A549 (cell line): Measurements from ENCODE around the gene DIAPH1. TPM values are rescaled to one million over a fixed set of nuclear protein-coding genes. Genes with fewer than 3 reads are reported as not detected.
A peak's percentile ranks its signal among the peaks of the same experiment; 100 is the strongest.

ENCODE experiments used
- ATAC-seq, 2 experiments: fragments of 200-7000 bp in 1 of 2; fragments of >200 bp in 1 of 2; cut with Nextera tagmentation in 1 of 2; cut with Tn5 transposase in 1 of 2; 3 replicates each; pipeline versions ENCODE4 v1.8.0 to v1.9.1; 2018 to 2020; ENCODE audit warnings: mild to moderate bottlenecking in 1 of 2, moderate library complexity in 1 of 2
- CTCF ChIA-PET: fragments of 300-600 bp; sonication (Branson Sonifier 250); formaldehyde crosslinking; extraction: SDS; loops from one replicate; lab custom pipeline; 2021; ENCODE audit warnings: antibody characterized with exemption, inconsistent platforms; lab: Yijun Ruan, JAX
- POLR2A ChIA-PET: fragments of 350-600 bp; formaldehyde crosslinking; extraction: SDS; loops from one replicate; lab custom pipeline; 2021; ENCODE audit warnings: antibody characterized with exemption, inconsistent platforms; lab: Yijun Ruan, JAX
- DNase-seq, 2 experiments: peaks; one replicate each; pipeline versions ENCODE4 v3.0.0 to v3.0.0-alpha.2; 2011 to 2016; ENCODE audit warnings: low read depth in 1 of 2, low spot score in 1 of 2
- FAIRE-seq: peaks from 2 replicates; lab custom pipeline; 2011; peaks lifted over from hg19 to GRCh38; lab: Jason Lieb, UNC
- H3K27ac ChIP-seq, 2 experiments: fragments of >200 bp; sonication (Bioruptor Twin); formaldehyde crosslinking; 3 replicates each; pipeline ENCODE4 v1.5.1; 2016 to 2017
- H3K4me1 ChIP-seq: fragments of >200 bp; sonication (Bioruptor Twin); formaldehyde crosslinking; 3 replicates; pipeline ENCODE4 v1.6.1; 2016
- H3K4me2 ChIP-seq: fragments of >200 bp; sonication (Bioruptor Twin); formaldehyde crosslinking; 3 replicates; pipeline ENCODE4 v1.6.1; 2016
- H3K4me3 ChIP-seq: fragments of >200 bp; sonication (Bioruptor Twin); formaldehyde crosslinking; 3 replicates; pipeline ENCODE4 v1.5.1; 2016
- H3K9me3 ChIP-seq: fragments of >200 bp; sonication (Bioruptor Twin); formaldehyde crosslinking; 3 replicates; pipeline ENCODE4 v1.6.1; 2016
- CBX8 ChIP-seq: fragments of 200-600 bp; sonication (generic); IDR thresholded peaks from 2 replicates; pipeline ENCODE4 v1.6.1; 2016
- EHF ChIP-seq: fragments of 250-450 bp; sonication (Bioruptor Pico); IDR thresholded peaks from 2 replicates; pipeline ENCODE4 v1.5.0; 2020; ENCODE audit warnings: mild to moderate bottlenecking
- ESRRA ChIP-seq: fragments of 150-350 bp; IDR thresholded peaks from 2 replicates; pipeline ENCODE4 v1.6.1; 2014; ENCODE audit warnings: mild to moderate bottlenecking, low read length, borderline replicate concordance
- FOSB ChIP-seq: fragments of 250-450 bp; sonication (Bioruptor Pico); IDR thresholded peaks from 2 replicates; pipeline ENCODE4 v1.5.0; 2020; ENCODE audit warnings: mild to moderate bottlenecking, moderate library complexity
- FOSL2 ChIP-seq, 2 experiments: fragments of 450-650 bp in 1 of 2; fragments of >200 bp in 1 of 2; sonication (Bioruptor Twin) in 1 of 2; formaldehyde crosslinking; IDR thresholded peaks; 2 replicates each; pipeline versions ENCODE4 v1.5.0 to v1.6.1; 2016 to 2020; ENCODE audit warnings: mild to moderate bottlenecking in 1 of 2, moderate library complexity in 1 of 2
- FOXS1 ChIP-seq: fragments of 250-450 bp; sonication (Bioruptor Pico); IDR thresholded peaks from 2 replicates; pipeline ENCODE4 v1.5.0; 2020; ENCODE audit warnings: mild to moderate bottlenecking, moderate library complexity
- HDAC2 ChIP-seq: fragments of 200-600 bp; sonication (generic); IDR thresholded peaks from 2 replicates; pipeline ENCODE4 v1.6.1; 2016
- JUN ChIP-seq, 2 experiments: fragments of >200 bp; sonication (Bioruptor Twin); formaldehyde crosslinking; IDR thresholded peaks; 2 replicates in 1 of 2; 3 replicates in 1 of 2; pipeline ENCODE4 v1.6.1; 2016 to 2017
- KDM5A ChIP-seq: fragments of 200-600 bp; sonication (generic); IDR thresholded peaks from 2 replicates; pipeline ENCODE4 v1.6.1; 2016; ENCODE audit warnings: antibody characterized with exemption, mild to moderate bottlenecking
- MAFK ChIP-seq: fragments of 450-650 bp; IDR thresholded peaks from 2 replicates; pipeline ENCODE4 v1.6.1; 2014; ENCODE audit not compliant: partially characterized antibody
- NPAS2 ChIP-seq: fragments of 250-450 bp; sonication (Bioruptor Pico); IDR thresholded peaks from 2 replicates; pipeline ENCODE4 v1.8.0; 2022; ENCODE audit warnings: mild to moderate bottlenecking, moderate library complexity, borderline replicate concordance
- POLR2A ChIP-seq: IDR thresholded peaks from 2 replicates; pipeline ENCODE4 v1.6.1; 2012; ENCODE audit warnings: mild to moderate bottlenecking, low read length
- RARB ChIP-seq: fragments of 250-450 bp; sonication (Bioruptor Pico); IDR thresholded peaks from 2 replicates; pipeline ENCODE4 v1.8.0; 2021; ENCODE audit warnings: mild to moderate bottlenecking, moderate library complexity
- RCOR1 ChIP-seq: fragments of 150-350 bp; IDR thresholded peaks from 2 replicates; pipeline ENCODE4 v1.6.1; 2014; ENCODE audit warnings: antibody characterized with exemption, low read length, low read depth
- TFCP2L1 ChIP-seq: fragments of 250-450 bp; sonication (Bioruptor Pico); IDR thresholded peaks from 2 replicates; pipeline ENCODE4 v1.5.0; 2021; ENCODE audit warnings: mild to moderate bottlenecking
- TP53 ChIP-seq: fragments of 250-450 bp; sonication (Bioruptor Pico); IDR thresholded peaks from 2 replicates; pipeline ENCODE4 v1.5.0; 2021; ENCODE audit warnings: mild to moderate bottlenecking, moderate library complexity
- ZC3H11A ChIP-seq: fragments of 450-650 bp; IDR thresholded peaks from 2 replicates; pipeline ENCODE4 v1.6.1; 2014; ENCODE audit warnings: antibody characterized with exemption, mild to moderate bottlenecking
- ZFP36 ChIP-seq: fragments of 450-650 bp; IDR thresholded peaks from 2 replicates; pipeline ENCODE4 v1.6.1; 2014; ENCODE audit warnings: borderline replicate concordance; ENCODE audit not compliant: partially characterized antibody
- WGBS: methylation state at CpG from one replicate; pipeline ENCODE4 v1.1.6; 2017; ENCODE audit errors: missing lambda C conversion rate; 5-methylcytosine and 5-hydroxymethylcytosine counted together
- polyA plus RNA-seq, 4 experiments: library from polyadenylated mRNA; depleted of rRNA in 3 of 4; stranded (reverse); fragments of >200 nt; fragmentation: RNase III in 1 of 4; extraction: RNeasy Plus Mini Kit Qiagen cat#74134 plus additional on column Dnase treatment in 1 of 4; gene quantifications; 2 replicates in 3 of 4; 3 replicates in 1 of 4; pipeline ENCODE4 v1.2.3, GENCODE V29; 2011 to 2017
- TF ChIP-seq, protein P1 (sequence below): fragments of 150-350 bp; IDR thresholded peaks from 2 replicates; pipeline ENCODE4 v1.6.1; 2014; ENCODE audit warnings: low read depth, mild to moderate bottlenecking, low read length
- TF ChIP-seq, protein P2 (sequence below): fragments of 200-600 bp; sonication (generic); IDR thresholded peaks from 2 replicates; pipeline ENCODE4 v1.6.1; 2016; ENCODE audit warnings: antibody characterized with exemption, mild to moderate bottlenecking, moderate library complexity
- TF ChIP-seq, protein P3 (sequence below): IDR thresholded peaks from 2 replicates; pipeline ENCODE4 v1.6.1; 2012
- TF ChIP-seq, protein P4 (sequence below): fragments of 450-650 bp; IDR thresholded peaks from 2 replicates; pipeline ENCODE4 v1.6.1; 2014; ENCODE audit warnings: antibody characterized with exemption

Gene DIAPH1
- polyA plus RNA-seq, 2 of the 4 experiments (the other 2 are of a cell fraction), result 53.4 to 59.8 TPM

DNA sequence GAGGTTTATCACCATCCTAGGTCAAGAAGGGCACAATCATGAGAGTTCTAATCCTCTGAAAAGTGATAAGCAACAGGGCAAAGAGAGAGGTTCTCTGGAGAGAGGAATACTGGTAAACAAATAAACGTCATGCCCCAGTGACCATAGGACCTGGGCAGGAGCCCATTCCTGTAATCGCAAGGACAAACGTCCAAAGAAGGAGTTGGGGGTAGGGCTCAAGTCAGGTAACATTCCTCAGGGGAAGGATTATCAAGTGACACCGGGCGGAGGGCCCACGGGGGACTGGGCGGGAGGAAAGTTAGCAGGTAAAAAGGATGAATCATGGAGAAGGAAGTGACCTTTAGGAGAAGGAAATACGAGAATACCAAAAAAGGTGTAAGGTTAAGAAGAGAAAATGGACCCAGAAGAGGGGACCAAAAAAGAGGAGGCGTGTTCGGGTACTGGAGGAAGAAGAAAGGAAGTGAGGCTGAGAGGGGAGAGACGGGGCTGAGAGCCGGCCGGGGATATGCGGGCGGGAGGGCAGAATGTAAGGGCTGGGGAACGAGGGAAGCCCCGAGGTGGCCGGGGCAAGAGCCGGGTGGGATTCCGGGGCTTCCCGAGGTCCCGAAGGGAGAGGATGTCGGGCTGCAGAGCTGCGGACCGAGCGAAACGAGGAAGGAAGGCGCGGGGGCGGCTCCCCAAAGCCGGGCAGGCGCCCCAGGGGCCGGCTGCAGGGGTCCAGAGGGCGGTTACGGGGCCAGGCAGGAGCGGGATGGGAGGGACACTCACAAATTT, 583 bp downstream of the DIAPH1 start:
- TF ChIP-seq FOSL2 (IDR thresholded peaks at IDR 0.05) (no peak), FOSL2 (CRISPR knock-in tag; IDR thresholded peaks at IDR 0.05) (no peak), ZC3H11A (no peak), NPAS2 (no peak), TFCP2L1 (CRISPR knock-in tag) (0 out of 2 replicates have a peak, but pooled peaks have one; percentile 34), JUN (IDR thresholded peaks at IDR 0.05) (no peak)
- TF ChIP-seq, protein P1, sequence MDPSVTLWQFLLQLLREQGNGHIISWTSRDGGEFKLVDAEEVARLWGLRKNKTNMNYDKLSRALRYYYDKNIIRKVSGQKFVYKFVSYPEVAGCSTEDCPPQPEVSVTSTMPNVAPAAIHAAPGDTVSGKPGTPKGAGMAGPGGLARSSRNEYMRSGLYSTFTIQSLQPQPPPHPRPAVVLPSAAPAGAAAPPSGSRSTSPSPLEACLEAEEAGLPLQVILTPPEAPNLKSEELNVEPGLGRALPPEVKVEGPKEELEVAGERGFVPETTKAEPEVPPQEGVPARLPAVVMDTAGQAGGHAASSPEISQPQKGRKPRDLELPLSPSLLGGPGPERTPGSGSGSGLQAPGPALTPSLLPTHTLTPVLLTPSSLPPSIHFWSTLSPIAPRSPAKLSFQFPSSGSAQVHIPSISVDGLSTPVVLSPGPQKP, result no peak
- CTCF ChIA-PET, result interaction anchor here (0.6 to 20.4 kb wide), 30 partner anchors 7 to 1070 kb away, joined by 3 to 303 read pairs (median 4); partner anchors contain the start of genes FCHSD1, HDAC3, PCDHB14 and PCDHB15
- H3K4me1 ChIP-seq, result peaks cover 21% of the 10 kb centered on the region
- H3K9me3 ChIP-seq, result no peaks in the 10 kb centered on the region
- POLR2A ChIA-PET, result interaction anchor here (1.1 to 3.0 kb wide), 4 partner anchors 18 to 298 kb away, joined by 3 to 33 read pairs (median 12); partner anchors contain the start of genes HDAC3, RELL2 and TAF7
- DNase-seq (peak; percentile 55 to 78), FAIRE-seq (no peak), ATAC-seq (peak; percentile 63)
- peak overlapping the region; percentile 99 for H3K4me3 ChIP-seq
- 2% methylated on average over 31 of the region's 36 CpGs for WGBS
- peak overlapping the region; percentile 95 to 98 for H3K27ac ChIP-seq
- peak overlapping the region; percentile 74 for H3K4me2 ChIP-seq

DNA sequence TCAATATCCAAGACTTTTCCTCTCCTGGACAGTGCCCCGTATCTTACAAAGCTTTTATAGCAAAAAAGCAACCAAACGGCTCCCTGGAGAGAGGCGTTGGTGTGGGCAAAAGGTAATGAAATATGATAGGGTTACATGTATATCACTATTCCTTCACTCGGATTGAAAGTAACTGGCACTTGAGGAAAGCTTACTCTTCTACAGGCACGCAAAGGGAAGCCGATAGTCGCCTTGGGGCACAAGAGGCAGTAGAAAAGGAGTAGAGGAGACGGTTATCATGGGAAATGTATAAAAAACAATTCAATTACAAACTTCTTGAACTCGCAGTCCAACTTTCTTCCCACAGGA, 1.1 kb downstream of the DIAPH1 start:
- H3K4me2 ChIP-seq, result peak overlapping the region; percentile 74
- no peaks in the 10 kb centered on the region for H3K9me3 ChIP-seq
- peak overlapping the region; percentile 99 for H3K4me3 ChIP-seq
- no peak for FAIRE-seq
- TF ChIP-seq FOXS1 (CRISPR knock-in tag) (no peak), ESRRA (no peak), MAFK (no peak), KDM5A (no peak), FOSB (CRISPR knock-in tag) (no peak)
- ChIA-PET POLR2A (interaction anchor here (1.1 to 3.0 kb wide), 3 partner anchors 19 to 297 kb away, joined by 3 to 33 read pairs (median 4); partner anchors contain the start of genes HDAC3, RELL2 and TAF7), CTCF (interaction anchor here (0.9 to 20.4 kb wide), 7 partner anchors 8 to 490 kb away, joined by 3 to 303 read pairs (median 18); no protein-coding TSS in a partner anchor)
- H3K4me1 ChIP-seq, result peaks cover 23% of the 10 kb centered on the region
- no peak for ATAC-seq
- no peak for DNase-seq
- 27% methylated on average over 9 of the region's 9 CpGs for WGBS
- peak overlapping the region; percentile 95 to 98; a peak in 5 of 6 replicates for H3K27ac ChIP-seq

DNA sequence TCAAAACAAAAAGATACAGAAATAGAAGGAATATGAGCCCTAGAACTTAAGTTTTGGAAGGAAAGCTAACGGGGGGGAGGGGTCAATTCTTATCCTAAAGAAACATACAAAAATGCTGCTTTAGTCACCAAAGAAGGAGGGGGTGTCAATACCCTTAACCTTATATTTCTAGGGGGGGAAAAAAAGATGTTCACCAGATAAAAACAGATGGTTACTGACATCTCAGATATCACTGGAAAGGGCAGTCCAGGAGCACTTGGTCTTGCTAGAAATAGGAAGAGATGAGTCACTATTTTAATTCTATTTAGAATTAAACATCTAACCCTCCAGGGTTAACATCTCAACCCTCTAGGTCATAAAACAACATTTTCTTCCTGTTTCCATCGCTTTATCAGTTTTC, 1.7 kb downstream of the DIAPH1 start:
- no peak for FAIRE-seq
- Histone ChIP-seq H3K9me3 (no peaks in the 10 kb centered on the region), H3K4me3 (peak overlapping the region; percentile 99), H3K27ac (no peak overlapping the region), H3K4me2 (peak overlapping the region; percentile 74), H3K4me1 (peaks cover 23% of the 10 kb centered on the region)
- CTCF ChIA-PET, result interaction anchor here (0.5 to 20.4 kb wide), 9 partner anchors 8 to 490 kb away, joined by 3 to 303 read pairs (median 5); no protein-coding TSS in a partner anchor
- POLR2A ChIA-PET, result interaction anchor here (1.1 kb wide), 1 partner anchor 20 kb away, joined by 4 read pairs; the partner anchor contains the start of genes HDAC3 and RELL2
- WGBS, result 87% methylated on average over 2 of the region's 2 CpGs
- TF ChIP-seq RCOR1 (no peak), FOSL2 (IDR thresholded peaks at IDR 0.05) (no peak), FOSL2 (CRISPR knock-in tag; IDR thresholded peaks at IDR 0.05) (peak; percentile 52; the same call in 1 of the 2 replicates)
- no peak for DNase-seq
- ATAC-seq, result no peak

DNA sequence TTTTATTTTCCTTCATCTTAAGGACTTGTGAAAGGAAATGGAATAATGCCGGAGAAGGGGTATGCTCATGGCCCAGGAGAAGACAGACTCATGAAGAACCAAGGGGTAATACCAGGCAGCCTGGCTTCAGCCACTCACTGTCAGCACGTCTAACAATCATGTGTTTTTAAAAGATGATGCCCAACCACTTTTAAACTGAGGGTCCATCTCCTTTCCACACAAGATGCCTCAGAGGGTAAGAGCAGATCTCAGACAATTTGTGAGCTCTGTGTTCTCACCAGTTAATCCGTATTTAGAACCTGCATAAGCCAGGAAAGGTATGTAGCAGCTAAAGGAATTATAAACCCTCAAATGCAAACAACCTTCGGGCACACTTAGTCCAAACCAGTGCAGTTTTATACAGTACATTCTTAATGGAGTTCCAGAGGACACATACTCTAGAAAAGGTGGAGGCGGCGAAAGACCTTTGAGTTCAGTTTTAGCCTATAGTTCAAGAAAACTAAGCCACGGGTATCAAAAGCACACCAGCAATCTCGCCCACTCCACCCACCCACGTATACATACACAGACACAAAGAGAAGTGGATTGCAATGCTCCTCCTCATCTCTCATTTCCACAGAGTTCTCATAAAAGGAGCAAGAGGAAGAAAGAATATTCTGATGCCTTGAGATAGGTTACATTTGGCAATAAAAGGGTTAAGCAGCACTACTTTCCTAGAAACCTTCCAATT, 2.6 kb downstream of the DIAPH1 start:
- Histone ChIP-seq H3K4me1 (peaks cover 23% of the 10 kb centered on the region), H3K4me3 (no peak overlapping the region), H3K27ac (no peak overlapping the region), H3K4me2 (peak overlapping the region; percentile 74; the same call in 2 of the 3 replicates), H3K9me3 (no peaks in the 10 kb centered on the region)
- ChIA-PET POLR2A (interaction anchor here (1.1 kb wide), 1 partner anchor 21 kb away, joined by 4 read pairs; the partner anchor contains the start of genes HDAC3 and RELL2), CTCF (interaction anchor here (1.1 to 20.4 kb wide), 3 partner anchors 8 to 25 kb away, joined by 5 to 303 read pairs (median 56); no protein-coding TSS in a partner anchor)
- ATAC-seq (no peak), FAIRE-seq (no peak), DNase-seq (no peak)
- 85% methylated on average over 9 of the region's 9 CpGs for WGBS
- TF ChIP-seq ZFP36 (no peak), FOSB (CRISPR knock-in tag) (no peak), HDAC2 (no peak), EHF (CRISPR knock-in tag) (no peak), RARB (CRISPR knock-in tag) (no peak), CBX8 (no peak), POLR2A (no peak), TP53 (no peak)
- TF ChIP-seq, protein P2, sequence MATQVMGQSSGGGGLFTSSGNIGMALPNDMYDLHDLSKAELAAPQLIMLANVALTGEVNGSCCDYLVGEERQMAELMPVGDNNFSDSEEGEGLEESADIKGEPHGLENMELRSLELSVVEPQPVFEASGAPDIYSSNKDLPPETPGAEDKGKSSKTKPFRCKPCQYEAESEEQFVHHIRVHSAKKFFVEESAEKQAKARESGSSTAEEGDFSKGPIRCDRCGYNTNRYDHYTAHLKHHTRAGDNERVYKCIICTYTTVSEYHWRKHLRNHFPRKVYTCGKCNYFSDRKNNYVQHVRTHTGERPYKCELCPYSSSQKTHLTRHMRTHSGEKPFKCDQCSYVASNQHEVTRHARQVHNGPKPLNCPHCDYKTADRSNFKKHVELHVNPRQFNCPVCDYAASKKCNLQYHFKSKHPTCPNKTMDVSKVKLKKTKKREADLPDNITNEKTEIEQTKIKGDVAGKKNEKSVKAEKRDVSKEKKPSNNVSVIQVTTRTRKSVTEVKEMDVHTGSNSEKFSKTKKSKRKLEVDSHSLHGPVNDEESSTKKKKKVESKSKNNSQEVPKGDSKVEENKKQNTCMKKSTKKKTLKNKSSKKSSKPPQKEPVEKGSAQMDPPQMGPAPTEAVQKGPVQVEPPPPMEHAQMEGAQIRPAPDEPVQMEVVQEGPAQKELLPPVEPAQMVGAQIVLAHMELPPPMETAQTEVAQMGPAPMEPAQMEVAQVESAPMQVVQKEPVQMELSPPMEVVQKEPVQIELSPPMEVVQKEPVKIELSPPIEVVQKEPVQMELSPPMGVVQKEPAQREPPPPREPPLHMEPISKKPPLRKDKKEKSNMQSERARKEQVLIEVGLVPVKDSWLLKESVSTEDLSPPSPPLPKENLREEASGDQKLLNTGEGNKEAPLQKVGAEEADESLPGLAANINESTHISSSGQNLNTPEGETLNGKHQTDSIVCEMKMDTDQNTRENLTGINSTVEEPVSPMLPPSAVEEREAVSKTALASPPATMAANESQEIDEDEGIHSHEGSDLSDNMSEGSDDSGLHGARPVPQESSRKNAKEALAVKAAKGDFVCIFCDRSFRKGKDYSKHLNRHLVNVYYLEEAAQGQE, result no peak
- TF ChIP-seq, protein P3, sequence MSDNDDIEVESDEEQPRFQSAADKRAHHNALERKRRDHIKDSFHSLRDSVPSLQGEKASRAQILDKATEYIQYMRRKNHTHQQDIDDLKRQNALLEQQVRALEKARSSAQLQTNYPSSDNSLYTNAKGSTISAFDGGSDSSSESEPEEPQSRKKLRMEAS, result no peak
- TF ChIP-seq, protein P4, sequence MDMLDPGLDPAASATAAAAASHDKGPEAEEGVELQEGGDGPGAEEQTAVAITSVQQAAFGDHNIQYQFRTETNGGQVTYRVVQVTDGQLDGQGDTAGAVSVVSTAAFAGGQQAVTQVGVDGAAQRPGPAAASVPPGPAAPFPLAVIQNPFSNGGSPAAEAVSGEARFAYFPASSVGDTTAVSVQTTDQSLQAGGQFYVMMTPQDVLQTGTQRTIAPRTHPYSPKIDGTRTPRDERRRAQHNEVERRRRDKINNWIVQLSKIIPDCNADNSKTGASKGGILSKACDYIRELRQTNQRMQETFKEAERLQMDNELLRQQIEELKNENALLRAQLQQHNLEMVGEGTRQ, result no peak
